SK-N-MC (cell line): ENCODE data around the gene COL13A1.

Experiments used
- EZH2 ChIP-seq: fragments of 200-600 bp; sonication (generic); IDR thresholded peaks from one replicate; pipeline ENCODE4 v1.6.1; 2017; ENCODE audit warnings: antibody characterized with exemption
- FOXP2 ChIP-seq: optimal IDR thresholded peaks from 2 replicates; pipeline ENCODE3; 2011; ENCODE audit warnings: mild to moderate bottlenecking, moderate library complexity; ENCODE audit not compliant: insufficient read depth; ENCODE audit errors: extremely low read length, control extremely low read depth
- POLR2AphosphoS5 ChIP-seq: IDR thresholded peaks from 2 replicates; pipeline ENCODE4 v1.6.1; 2012; ENCODE audit warnings: mild to moderate bottlenecking, low read depth, low read length, borderline replicate concordance

GRCh38 chr10:69870591-69870990 lies 68.9 kb downstream of the COL13A1 start:
- TF ChIP-seq FOXP2: no peak
- TF ChIP-seq POLR2AphosphoS5: no peak
- TF ChIP-seq EZH2: no peak
